CD4-positive, alpha-beta T cell treated with Interleukin-4 for 1 hour (primary cell): Measurements from ENCODE around the gene FLACC1.
"Not testable (repeated sequence)": the region's sequence is repeated elsewhere in the genome, so short reads cannot be mapped to it uniquely, and the experiment has no call there.

ENCODE experiments used
- DNase-seq, 2 donors: peaks; one replicate each; pipeline ENCODE4 v3.0.0-alpha.2; 2020 to 2022

FLACC1 gene

GRCh38 chr2:201348758-201349157 is 8.4 kb downstream of the FLACC1 start:
- no peak for DNase-seq

GRCh38 chr2:201347138-201347537 is 10.0 kb downstream of the FLACC1 start:
- DNase-seq: no peak

- no peak for DNase-seq
Measured at GRCh38 chr2:201345625-201346213, 11.4 kb downstream of the FLACC1 start.

DNA sequence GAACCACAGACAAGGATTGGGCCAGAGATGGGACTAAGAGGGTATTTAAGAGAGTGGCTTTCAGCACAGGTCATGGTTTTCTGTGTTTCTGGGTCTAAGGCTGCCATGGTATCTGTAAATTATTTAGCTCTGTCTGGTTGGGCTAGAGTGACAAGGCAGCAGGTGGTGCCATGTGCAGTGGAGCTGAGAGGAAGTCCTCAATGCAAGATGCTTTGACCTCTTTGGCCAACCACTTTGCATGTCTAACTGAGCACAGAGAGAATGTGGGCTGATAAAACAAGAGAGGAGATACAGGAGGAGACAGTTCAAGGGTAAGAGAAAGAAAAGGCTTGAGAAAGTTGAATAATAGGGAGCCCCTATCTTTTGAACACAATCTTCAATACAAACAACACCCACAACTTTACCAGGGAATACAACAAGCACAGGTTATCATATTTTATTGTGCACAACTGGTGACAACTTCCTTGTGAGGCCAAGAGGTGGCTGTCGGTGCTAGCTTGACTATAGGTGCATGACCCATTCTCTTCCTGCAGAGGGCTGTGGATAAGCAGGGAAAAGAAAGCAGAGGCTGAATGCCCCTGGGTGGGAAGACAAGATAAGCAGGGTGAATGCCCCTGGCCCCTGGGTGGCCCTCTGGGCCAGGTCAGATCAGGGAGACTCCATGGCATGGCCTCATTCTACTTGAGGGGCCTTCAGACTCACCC is 12.3 kb downstream of the FLACC1 start:
- DNase-seq: no peak

GRCh38 chr2:201343559-201343958 is 13.6 kb downstream of the FLACC1 start:
- DNase-seq: no peak

- DNase-seq: no peak
Measured at GRCh38 chr2:201342923-201343322, 14.2 kb downstream of the FLACC1 start.

DNA sequence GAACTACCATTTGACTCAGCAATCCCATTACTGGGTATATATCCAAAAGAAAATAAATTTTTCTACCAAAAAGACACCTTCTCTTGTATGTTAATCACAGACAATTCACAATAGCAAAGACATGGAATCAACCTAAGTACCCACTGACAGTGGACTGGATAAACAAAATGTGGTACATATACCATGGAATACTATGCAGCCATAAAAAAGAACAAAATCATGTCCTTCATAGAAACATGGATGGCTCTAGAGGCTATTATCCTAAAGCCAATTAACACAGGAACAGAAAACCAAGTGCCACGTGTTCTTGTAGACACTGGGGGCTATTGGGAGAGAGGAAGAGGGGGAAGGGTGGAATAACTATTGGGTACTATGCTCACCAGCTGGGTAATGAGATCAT is 27.7 kb downstream of the FLACC1 start:
- DNase-seq: no peak

DNA sequence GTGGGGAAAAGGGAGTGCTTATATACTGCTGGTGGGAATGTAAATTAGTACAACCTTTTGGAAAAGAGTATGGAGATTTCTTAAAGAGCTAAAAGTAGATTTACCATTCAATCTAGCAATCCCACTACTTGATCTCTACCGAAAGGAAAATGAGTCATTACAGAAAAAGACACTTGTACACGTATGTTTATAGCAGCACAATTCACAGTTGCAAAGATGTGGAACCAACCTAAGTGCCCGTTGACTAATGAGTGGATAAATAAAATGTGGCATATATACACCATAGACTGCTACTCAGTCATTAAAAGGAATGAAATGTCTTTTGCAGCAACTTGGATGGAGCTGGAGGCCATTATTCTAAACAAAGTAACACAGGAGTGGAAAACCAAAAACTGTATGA is 29.5 kb downstream of the FLACC1 start:
- DNase-seq: no peak

DNA sequence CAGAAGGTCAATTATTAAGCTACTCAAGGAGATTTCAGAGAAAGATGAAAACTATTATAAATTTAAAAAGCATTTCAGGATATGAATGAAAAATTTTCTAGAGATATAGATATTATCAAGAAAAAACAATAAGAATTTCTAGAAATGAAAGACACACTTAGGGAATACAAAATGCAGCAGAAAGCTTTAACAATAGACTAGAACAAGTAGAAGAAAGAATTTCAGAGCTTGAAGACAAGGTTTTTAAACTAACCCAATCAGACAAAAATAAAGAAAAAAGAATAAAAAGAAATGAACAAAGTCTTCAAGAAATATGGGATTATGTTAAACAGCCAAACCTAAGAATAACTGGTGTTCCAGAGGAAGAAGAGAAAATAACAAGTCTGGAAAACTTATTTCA is 34.4 kb downstream of the FLACC1 start:
- no peak for DNase-seq

GRCh38 chr2:201320701-201321100 is 36.4 kb downstream of the FLACC1 start:
- DNase-seq: no peak

DNA sequence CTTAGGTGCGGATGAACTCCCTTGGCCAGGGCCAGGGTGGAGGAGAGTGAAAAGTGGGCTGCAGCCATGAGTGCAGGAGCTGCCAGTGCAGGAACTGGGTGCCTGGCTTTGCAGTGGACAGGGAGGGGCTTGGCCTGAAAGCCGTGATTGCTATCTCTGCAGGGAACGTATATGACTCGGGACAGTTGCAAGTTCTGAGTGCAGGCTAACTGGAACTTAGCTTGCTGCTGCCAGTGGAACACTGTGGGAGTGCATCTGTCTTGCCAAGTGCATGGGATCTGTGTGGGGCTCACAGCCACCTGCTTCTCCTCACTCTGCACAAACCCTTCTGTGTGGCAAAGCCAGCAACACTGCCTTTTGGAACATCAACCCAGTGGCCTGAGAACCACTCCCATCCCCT is 36.9 kb downstream of the FLACC1 start:
- no peak for DNase-seq

DNA sequence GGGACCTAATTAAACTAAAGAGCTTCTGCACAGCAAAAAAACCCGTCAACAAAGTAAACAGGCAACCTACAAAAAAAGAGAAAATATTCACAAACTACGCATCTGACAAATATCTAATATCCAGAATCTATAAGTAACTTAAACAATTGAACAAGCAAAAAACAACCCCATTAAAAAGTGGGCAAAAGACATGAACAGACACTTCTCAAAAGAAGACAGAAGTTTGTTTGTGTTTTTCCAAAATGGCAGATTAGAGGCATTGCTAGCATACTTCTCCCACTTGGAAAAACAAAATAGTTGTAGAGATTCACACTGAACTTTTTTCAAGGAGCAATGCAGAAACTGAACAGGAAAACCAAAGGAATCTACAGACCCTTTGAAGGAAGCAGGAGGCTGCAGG is 37.6 kb downstream of the FLACC1 start:
- no peak for DNase-seq

- no peak for DNase-seq
Measured at GRCh38 chr2:201313362-201313761, 43.8 kb downstream of the FLACC1 start.

GRCh38 chr2:201308914-201309313 is 48.2 kb downstream of the FLACC1 start:
- DNase-seq: no peak

DNA sequence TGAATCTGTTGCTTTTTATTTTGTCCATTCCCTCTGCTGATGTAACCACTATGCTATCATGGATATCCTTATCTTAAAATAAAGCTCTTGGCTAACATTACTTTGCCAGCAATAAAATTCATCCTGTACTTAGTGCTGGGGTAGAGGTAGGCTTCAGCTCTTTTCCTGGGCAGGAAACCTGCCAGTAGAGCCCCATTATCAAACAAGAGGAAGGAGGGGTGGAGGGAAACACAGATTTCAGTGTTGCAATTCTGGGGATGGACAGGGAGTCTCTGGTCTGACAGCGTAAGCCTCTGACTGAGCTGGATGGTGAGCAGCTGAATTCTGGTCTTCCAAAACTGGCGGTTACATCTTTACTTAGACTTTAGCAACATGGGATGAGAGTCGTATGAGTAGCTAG is 49.3 kb downstream of the FLACC1 start:
- no peak for DNase-seq

DNA sequence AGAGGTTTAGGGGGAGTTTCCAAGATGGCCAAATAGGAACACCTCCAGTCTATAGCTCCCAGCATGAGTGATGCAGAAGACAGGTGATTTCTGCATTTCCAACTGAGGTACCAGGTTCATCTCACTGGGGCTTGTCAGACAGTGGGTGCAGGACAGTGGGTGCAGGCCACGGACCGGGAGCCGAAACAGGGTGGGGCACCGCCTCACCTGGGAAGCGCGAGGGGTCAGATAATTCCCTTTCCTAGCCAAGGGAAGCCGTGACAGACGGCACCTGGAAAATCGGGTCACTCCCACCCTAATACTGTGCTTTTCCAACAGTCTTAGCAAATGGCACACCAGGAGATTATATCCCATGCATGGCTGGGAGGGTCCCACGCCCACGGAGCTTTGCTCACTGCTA is 57.2 kb downstream of the FLACC1 start:
- not testable (repeated sequence) for DNase-seq

DNA sequence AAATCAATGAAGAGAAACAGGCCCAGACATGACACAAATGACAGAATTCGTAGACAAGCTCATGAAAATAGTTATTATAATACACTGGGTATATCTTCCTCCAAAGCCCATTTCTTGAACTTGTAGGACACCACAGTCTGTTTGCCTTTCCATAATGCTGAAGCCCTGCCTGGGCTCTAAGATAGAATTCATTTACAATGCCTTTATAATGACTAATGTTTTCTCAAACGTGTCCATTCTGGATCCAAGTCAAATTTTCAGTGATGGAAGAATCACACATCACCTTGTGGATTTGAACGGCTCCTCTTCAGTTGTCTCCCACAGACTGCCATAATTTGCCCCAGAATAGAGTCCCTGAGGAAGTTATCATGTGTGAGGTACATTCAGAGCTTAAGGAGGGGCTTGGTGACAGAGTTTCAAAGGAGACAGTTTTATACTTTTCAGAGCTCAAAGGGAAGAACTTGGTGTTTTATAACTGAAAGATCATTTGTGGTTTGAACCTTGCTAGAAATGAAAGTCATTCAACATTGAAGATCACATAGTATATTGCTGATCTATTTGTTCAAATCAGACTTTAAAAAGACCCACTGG is 58.6 kb downstream of the FLACC1 start:
- DNase-seq: no peak

DNA sequence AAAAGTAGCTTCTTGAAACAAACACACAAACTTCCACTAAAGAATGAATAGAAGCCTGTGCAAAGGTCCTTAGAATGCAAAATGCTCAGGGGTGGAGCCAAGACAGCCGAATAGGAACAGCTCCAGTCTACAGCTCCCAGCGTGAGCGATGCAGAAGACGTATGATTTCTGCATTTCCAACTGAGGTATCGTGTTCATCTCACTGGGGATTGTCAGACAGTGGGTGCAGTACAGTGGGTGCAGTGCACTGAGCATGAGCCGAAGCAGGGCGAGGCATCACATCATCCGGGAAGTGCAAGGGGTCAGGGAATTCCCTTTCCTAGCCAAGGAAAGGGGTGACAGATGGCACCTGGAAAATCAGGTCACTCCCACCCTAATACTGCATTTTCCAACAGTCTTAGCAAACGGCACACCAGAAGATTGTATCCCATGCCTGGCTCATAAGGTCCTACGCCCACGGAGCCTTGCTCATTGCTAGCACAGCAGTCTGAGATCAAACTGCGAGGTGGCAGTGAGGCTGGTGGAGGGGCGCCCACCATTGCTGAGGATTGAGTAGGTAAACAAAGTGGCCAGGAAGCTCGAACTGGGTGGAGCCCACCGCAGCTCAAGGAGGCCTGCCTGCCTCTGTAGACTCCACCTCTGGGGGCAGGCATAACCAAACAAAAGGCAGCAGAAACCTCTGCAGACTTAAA is 66.5 kb downstream of the FLACC1 start:
- DNase-seq: not testable (repeated sequence)

GRCh38 chr2:201285499-201285898 is 71.6 kb downstream of the FLACC1 start:
- DNase-seq: no peak

DNA sequence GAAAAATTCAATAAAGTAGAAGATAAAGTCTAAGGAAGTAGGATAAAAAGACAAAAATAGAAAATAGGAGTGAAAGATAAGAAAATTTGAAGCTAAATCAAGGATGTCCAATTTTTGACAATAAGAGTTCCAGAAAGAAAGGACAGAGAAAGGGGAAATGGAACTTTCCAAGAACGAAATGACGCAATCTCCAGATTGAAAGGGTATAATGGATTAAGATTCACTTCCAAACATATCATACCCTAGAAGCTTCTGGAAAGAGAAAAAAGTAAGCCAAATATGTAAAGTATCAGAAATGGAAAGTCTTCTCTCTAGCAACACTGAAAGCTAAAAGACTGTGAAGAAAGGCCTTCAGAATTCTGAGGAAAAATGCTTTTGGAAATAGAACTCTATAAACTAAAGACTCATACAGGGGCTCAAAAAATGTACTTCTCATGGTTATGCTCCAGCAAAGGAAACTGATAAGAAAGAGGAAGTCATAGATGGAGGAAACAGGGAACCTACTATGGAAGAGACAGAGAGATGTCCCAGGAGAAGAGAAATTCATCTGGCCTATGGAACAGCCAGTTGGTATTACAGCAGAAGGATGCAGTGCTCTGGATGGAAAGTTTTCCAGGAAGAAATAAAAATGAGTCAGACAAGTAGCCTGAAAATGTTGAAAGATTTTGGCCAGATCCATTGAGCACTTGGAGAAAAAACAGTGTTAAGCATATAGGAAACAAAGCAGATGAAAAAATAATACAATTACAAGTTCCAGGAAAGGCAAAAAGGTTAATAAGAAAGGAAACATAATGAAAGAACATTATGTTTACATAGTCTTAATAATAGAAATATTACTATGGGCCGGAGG is 76.7 kb downstream of the FLACC1 start:
- DNase-seq: no peak

- DNase-seq: no peak
Measured at GRCh38 chr2:201279079-201279478, 78.1 kb downstream of the FLACC1 start.

- DNase-seq: no peak
Measured at GRCh38 chr2:201276511-201276910, 80.6 kb downstream of the FLACC1 start.

DNA sequence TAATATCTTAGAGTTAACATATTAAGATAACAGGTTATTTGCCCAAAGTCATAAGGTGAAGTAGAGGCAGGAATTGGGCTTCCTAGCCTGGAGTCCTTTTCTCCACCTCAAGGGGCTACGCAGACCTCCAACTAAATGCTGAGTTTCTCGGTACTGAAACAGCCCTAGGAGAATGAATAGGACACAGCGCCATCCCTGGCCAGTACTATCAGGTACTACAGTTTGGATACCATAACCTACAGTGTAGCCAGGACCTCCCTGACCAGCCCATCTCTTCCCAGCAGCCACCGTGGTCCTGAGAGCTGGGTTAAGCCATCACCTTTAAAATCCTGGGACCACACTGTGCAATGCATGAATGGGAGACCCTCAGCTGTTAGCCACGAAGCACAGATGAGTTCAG is 81.2 kb downstream of the FLACC1 start:
- no peak for DNase-seq
